Measurements from ENCODE around the gene RIMS1.

Gene RIMS1

DNA sequence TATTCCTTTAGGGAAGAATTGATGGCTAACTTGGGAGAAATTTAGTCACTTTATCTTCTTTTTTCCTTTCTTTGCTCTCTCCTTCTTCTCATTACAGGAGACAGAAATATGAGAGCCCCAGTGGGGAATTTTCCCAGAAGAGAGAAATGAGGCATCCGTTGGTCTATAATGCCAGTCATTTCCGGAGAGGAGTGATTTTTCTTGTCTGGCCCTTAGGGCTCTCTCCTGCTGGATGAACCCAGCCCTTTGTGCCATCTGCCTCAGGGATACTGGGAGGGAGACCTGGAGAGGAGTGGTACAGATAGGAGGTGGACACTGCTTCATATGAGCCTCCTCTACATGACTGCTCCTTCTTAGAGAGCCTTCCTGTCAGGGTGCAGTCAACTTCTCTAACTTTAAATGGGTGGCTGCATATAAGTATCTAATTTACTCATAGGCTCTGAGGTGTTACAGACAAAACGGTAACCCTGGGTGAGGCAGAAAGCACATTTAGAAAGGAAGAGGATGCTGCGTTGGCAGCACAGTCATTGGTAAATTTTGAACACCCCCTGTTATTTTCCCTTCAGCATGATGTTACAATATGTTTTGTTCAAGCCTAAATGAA is 21.9 kb downstream of the RIMS1 start:
- TF ChIP-seq, protein P1, sequence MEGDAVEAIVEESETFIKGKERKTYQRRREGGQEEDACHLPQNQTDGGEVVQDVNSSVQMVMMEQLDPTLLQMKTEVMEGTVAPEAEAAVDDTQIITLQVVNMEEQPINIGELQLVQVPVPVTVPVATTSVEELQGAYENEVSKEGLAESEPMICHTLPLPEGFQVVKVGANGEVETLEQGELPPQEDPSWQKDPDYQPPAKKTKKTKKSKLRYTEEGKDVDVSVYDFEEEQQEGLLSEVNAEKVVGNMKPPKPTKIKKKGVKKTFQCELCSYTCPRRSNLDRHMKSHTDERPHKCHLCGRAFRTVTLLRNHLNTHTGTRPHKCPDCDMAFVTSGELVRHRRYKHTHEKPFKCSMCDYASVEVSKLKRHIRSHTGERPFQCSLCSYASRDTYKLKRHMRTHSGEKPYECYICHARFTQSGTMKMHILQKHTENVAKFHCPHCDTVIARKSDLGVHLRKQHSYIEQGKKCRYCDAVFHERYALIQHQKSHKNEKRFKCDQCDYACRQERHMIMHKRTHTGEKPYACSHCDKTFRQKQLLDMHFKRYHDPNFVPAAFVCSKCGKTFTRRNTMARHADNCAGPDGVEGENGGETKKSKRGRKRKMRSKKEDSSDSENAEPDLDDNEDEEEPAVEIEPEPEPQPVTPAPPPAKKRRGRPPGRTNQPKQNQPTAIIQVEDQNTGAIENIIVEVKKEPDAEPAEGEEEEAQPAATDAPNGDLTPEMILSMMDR (IDR thresholded peaks at IDR 0.05): no peak
- TF ChIP-seq ZFX (IDR thresholded peaks at IDR 0.05; ENCODE audit: borderline replicate concordance): no peak
- H3K27ac ChIP-seq: no peak overlapping the region

DNA sequence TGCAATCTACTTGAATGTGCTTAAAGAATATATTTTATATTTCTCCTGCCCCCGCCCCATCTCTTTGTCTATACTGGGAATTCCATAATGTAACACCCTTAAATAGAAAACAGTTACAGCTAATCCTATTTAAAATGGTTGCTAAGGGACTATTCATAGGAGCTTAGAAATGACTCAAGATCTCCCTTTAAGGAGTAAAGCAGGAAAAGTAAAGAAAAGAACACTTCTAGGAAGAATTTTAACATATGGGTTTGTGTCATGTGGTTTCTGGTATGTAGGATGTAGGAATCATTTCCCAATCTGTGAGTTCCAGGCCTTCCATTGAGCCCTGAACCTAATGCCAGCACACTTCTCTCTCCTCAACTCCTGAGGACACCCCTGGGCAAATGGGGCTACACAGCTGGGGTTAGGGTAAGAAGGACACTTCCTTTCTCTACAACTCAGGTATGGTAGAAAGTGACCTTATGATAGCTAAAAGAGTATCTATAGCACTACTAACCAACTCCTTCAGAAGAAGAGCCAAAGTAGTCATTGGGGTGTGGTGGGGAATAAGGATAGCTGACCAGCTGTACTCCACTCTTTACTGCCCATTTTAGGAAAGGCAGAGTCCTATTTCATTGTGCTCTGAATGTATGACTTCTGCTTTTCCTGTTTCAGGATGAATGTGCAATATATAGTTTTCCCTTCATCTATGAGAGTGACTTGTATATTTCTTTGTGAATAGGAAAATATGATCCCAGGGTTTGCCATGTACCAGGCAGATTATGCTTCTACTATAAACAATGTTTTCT is 27.3 kb downstream of the RIMS1 start:
- TF ChIP-seq, protein P1 (IDR thresholded peaks at IDR 0.05): no peak
- no peak for TF ChIP-seq ZFX (IDR thresholded peaks at IDR 0.05; ENCODE audit: borderline replicate concordance)
- no peak overlapping the region for H3K27ac ChIP-seq

DNA sequence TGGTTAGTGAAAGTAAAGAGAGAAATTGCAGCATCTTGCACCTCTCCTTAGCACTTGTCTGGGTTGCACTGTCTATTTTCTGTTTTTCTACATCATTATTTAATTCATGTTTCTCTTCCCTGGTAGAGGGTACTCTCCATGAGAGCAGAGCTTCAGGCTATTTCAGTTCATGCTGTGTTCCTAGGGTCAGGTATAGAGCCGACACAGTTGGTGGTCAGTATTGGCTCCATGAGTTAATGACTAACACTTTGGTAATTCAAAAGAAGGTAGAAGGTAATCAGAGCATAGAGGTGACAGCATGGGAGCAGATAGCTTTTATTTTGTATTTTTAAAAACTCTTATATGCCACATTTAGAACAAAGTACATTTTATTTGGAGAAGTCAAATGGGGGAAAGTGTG is 42.7 kb downstream of the RIMS1 start:
- TF ChIP-seq ZFX (IDR thresholded peaks at IDR 0.05; ENCODE audit: borderline replicate concordance): no peak
- TF ChIP-seq, protein P1 (IDR thresholded peaks at IDR 0.05): no peak
- no peak overlapping the region for H3K27ac ChIP-seq

DNA sequence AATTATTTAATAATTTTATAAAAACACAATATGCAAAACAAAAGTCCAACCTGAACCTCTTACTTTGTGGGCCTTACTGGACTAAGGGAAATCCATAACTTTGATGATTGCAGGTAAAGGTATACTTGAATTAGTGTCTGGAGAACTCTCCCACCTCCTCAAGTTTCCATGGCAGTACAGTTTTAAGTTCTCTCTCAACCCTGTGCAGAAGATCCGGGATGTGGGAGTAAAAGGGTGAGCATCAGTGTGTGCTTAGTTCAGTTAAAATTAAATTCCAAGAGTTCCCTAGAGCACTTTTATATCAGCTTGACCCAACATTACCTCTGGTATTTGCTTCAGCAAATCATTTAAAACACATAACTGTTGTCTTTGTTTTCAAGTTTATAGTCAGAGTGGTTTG is 47.5 kb downstream of the RIMS1 start:
- no peak overlapping the region for H3K27ac ChIP-seq
- TF ChIP-seq, protein P1 (IDR thresholded peaks at IDR 0.05): no peak
- no peak for TF ChIP-seq ZFX (IDR thresholded peaks at IDR 0.05; ENCODE audit: borderline replicate concordance)

DNA sequence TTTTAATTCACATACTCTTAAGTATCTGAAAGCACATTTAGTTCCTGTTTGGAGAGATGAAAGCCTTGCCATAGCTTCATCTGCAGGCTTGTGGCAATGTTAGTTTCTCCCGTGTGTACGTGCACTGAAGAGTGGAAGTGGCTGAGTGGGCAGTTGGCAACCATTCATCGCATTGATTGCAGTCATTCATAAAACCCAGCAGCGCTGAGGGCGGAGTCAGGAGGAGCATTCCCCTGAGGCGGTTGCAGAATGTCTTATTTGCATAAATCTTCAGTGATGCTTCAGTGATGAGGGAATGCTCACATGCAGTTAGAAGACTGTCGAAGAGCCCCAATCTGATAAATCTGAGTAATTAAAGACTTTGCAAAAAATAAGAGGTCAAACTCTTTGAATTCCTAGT is 79.1 kb downstream of the RIMS1 start:
- TF ChIP-seq, protein P1 (IDR thresholded peaks at IDR 0.05): no peak
- TF ChIP-seq ZFX (IDR thresholded peaks at IDR 0.05; ENCODE audit: borderline replicate concordance): no peak

DNA sequence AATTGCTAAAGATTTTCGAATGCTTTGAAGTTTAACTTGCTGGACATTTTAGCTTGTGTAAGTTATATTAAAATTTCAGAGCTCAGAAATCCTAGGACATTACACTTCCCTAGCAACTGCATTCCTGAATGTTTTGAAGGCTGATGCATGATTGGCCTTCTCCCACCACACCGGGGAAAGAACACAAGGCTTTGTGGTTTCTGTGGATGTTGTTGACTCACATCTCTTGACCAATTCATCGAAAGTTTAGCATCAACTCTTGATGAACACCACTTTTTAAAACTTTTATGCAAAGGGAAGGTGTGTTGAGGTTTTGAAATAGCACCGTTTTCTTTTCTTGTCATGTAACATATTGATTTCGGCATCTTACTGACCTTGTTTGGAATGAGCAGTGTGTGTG is 81.1 kb downstream of the RIMS1 start:
- no peak overlapping the region for H3K27ac ChIP-seq
- TF ChIP-seq, protein P1 (IDR thresholded peaks at IDR 0.05): no peak
- no peak for TF ChIP-seq ZFX (IDR thresholded peaks at IDR 0.05; ENCODE audit: borderline replicate concordance)

More for the DNA sequence above, 79.1 kb downstream of the RIMS1 start:
- no peak overlapping the region for H3K27ac ChIP-seq

DNA sequence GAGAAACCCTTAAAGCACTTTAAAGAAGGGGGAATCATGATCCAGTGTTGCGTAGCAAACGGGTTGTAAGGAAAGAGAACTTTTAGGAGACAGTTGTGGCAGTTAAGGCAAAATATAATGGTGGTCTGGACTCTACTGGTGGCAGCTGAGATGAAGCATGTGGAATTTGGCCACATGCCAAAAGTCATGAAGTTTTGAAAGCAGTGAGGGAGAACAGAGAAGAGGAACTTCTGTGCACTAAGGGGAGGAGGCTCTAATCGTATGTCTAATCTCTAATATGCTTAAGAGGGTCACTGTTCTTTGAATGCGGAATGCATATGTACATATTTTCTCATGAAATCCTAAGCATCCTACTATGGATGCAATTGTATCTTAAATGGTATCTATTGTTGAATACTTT is 91.5 kb downstream of the RIMS1 start:
- TF ChIP-seq, protein P1 (IDR thresholded peaks at IDR 0.05): no peak
- no peak for TF ChIP-seq ZFX (IDR thresholded peaks at IDR 0.05; ENCODE audit: borderline replicate concordance)
- peak overlapping the region; percentile 78 for H3K27ac ChIP-seq
